Fibroblast of lung (primary cell): ENCODE results near the gene CMTM1.
"Not testable (repeated sequence)": the region's sequence is repeated elsewhere in the genome, so short reads cannot be mapped to it uniquely, and the experiment has no call there.

Experiments used
- CTCF ChIP-seq, 2 donors: IDR thresholded peaks in 1 of 2; conservative IDR thresholded peaks in 1 of 2; 1 replicate in 1 of 2; 2 replicates in 1 of 2; pipeline ENCODE4 v1.5.1; 2011 to 2012; ENCODE audit warnings: low read length in 2 of 2, control low read depth in 1 of 2, inconsistent platforms in 1 of 2, low read depth in 1 of 2, mild to moderate bottlenecking in 1 of 2
- EZH2 ChIP-seq: IDR thresholded peaks from 2 replicates; pipeline ENCODE4 v1.5.1; 2012; ENCODE audit warnings: low read length, control low read depth, mild to moderate bottlenecking; ENCODE audit errors: missing control alignments

- not testable (repeated sequence) for TF ChIP-seq CTCF (conservative IDR thresholded peaks at IDR 0.05 in 1 of 2, IDR thresholded peaks at IDR 0.05 in 1 of 2; ENCODE audit: low read depth in 1 of 2, low read length in 2 of 2); EZH2
These were observed 30.3 kb downstream of the CMTM1 start for GRCh38 chr16:66596559-66596958.
